GM13977 (cell line): ENCODE results near the gene NIPAL3.

Experiments used
- DNase-seq: peaks from one replicate; pipeline ENCODE4 v3.0.0; 2012; ENCODE audit warnings: low spot score
- in situ Hi-C: fragments of 300-500 bp; cut with MboI; formaldehyde crosslinking; loops from one replicate; pipeline ENCODE4 v1.12.0; 2022; ENCODE audit warnings: low sequenced_read_pairs, low pct_unique_long_range_greater_than_20kb, mixed read lengths, inconsistent platforms; ENCODE audit not compliant: unreplicated experiment
- TF ChIP-seq, protein P1 (sequence below): IDR thresholded peaks from 2 replicates; pipeline ENCODE4 v1.5.1; 2012; ENCODE audit warnings: mild to moderate bottlenecking, control low read depth; ENCODE audit not compliant: insufficient read depth; ENCODE audit errors: extremely low read depth, missing control alignments

Gene NIPAL3

DNA sequence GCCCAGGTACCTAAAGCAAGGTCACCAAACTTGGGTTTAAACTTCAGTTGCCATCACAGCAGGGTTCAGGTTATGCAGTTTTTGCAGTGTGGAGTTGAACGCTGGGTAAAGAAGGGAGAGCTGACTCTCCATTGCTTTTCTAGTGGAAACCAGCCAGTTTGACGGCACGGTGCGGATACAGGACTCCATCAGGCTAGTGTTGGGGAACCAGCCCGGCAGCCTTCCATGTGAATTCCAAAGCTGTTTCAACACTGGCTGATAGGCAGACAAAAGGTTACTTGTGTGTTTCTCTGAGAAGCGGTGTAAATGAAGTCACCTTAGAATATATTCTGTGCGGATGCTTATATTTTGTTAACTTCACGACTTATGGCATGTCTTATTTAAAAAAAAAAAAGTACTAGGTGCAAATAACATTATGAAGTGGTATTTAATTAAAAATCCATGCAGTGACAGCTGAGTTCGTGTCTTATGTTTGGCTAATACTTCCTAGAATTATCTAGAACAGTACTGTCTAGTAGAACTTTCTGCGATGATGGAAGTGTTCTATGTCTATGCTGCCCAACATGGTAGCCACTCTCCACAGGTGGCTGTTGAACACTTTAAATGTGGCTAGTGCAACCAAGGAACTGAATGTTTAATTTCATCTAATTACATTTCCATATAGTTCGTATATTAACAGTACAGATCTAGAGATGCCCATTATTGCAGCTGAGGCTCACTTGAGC is 57.1 kb downstream of the NIPAL3 start:
- DNase-seq = no peak
- in situ Hi-C loops = no loop called here
- TF ChIP-seq, protein P1, sequence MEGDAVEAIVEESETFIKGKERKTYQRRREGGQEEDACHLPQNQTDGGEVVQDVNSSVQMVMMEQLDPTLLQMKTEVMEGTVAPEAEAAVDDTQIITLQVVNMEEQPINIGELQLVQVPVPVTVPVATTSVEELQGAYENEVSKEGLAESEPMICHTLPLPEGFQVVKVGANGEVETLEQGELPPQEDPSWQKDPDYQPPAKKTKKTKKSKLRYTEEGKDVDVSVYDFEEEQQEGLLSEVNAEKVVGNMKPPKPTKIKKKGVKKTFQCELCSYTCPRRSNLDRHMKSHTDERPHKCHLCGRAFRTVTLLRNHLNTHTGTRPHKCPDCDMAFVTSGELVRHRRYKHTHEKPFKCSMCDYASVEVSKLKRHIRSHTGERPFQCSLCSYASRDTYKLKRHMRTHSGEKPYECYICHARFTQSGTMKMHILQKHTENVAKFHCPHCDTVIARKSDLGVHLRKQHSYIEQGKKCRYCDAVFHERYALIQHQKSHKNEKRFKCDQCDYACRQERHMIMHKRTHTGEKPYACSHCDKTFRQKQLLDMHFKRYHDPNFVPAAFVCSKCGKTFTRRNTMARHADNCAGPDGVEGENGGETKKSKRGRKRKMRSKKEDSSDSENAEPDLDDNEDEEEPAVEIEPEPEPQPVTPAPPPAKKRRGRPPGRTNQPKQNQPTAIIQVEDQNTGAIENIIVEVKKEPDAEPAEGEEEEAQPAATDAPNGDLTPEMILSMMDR = no peak

DNA sequence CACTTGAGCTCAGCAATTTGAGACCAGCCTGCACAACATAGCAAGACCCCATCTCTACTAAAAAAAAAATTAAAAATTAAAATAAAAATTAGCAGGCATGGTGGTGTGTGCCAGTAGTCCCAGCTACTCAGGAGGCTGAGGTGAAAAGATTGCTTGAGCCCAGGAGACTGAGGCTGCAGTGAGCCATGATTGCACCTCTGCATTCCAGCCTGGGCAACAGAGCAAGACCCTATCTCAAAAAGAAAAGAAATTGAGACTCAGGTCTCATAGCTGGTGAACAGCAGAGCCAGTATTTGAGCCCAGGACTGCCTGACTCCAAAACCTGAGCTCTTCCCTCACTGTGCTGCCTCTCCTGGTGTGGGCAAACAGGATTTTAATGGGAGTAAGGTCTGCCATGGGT is 58.6 kb downstream of the NIPAL3 start:
- TF ChIP-seq, protein P1 = no peak
- no peak for DNase-seq
- in situ Hi-C loops = no loop called here

- in situ Hi-C loops = no loop called here
- no peak for DNase-seq
- TF ChIP-seq, protein P1 = no peak
Measured at GRCh38 chr1:24475700-24476099, 60.1 kb downstream of the NIPAL3 start.

GRCh38 chr1:24476571-24476970 is 61.0 kb downstream of the NIPAL3 start:
- TF ChIP-seq, protein P1 = no peak
- in situ Hi-C loops = no loop called here
- no peak for DNase-seq

DNA sequence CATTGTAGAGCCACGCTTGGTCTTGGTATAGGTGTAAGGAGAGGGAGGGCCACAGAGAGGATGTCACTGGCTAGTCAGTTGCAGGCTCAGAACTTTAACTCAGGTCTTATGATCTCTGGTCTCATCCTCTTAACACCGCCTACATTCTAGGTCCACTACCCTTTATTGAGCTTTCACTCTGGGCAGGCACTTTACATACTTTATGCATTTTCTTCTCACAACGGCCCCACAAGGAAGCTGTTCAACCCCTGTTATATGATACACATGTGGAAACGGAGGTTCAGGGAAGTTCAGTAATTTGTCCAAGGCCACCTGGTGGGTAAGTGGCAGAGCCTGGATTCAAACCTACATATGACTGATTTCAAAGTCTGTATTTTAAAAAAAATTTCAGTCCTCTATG is 61.7 kb downstream of the NIPAL3 start:
- DNase-seq = no peak
- in situ Hi-C loops = no loop called here
- TF ChIP-seq, protein P1 = no peak

- TF ChIP-seq, protein P1 = no peak
- in situ Hi-C loops = no loop called here
- DNase-seq = peak; percentile 71
Measured at GRCh38 chr1:24481101-24481500, 65.5 kb downstream of the NIPAL3 start.
